Measurements from ENCODE around the gene SUMO3. TPM values are rescaled to one million over a fixed set of nuclear protein-coding genes. Genes with fewer than 3 reads are reported as not detected.
A peak's percentile ranks its signal among the peaks of the same experiment; 100 is the strongest.

SUMO3 gene
- total RNA-seq, 1 donor from 2014 or later, result 131 TPM

GRCh38 chr21:44763050-44763378 lies 54.8 kb downstream of the SUMO3 start:
- no peaks in the 10 kb centered on the region for H3K36me3 ChIP-seq (ENCODE audit: control insufficient read depth, insufficient read depth, low read length)
- no peaks in the 10 kb centered on the region for H3K27me3 ChIP-seq (ENCODE audit: control insufficient read depth, insufficient read depth, low read length)
- no peak for TF ChIP-seq CTCF (IDR thresholded peaks at IDR 0.05; ENCODE audit: insufficient read depth, low read length, severe bottlenecking)
- no peak for DNase-seq (ENCODE audit: low read depth)
- no peak for FAIRE-seq
- no peak overlapping the region for H3K4me3 ChIP-seq (ENCODE audit: low read depth, low read length)

DNA sequence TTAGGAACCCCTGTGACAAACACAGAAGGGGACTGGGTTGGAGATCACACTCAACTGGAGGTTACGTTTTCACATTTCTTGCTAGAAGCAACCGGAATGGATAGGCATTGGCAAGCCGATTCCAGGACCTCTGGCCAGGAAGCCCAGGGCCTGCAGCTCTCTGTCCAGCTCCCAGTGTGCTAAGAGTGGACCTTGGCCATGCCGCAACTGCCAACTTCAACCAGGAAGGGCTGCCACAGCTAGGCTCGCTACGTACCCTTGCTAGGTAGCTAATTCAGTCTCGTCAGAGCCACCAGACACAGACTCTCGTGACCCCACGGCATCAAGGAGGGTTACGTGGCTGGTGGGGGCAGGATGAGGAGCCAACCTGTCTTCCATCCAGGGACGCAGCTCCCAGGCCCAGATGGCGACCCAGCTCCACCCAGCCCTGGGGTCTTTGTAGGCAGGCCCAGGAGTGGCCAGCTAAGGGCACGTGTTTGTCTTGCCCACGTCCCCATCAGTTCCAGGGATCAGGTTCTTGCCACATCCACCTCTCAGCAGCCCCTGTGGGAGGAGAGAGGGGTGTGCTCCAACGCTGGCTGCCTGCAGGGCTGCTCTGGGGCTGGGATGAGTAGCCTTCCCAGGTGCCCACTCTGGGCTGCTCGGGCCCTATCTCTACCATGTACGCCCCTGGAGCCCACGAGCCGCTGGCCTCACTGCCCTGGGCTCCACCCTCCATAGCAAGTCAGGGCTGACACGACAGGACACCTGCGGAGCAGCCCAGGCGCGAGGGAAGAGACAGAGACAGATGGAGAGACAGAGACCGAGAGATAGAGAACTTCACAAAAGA lies 55.4 kb downstream of the SUMO3 start:
- no peak for DNase-seq (ENCODE audit: low read depth)
- no peak for FAIRE-seq
- H3K27me3 ChIP-seq (ENCODE audit: control insufficient read depth, insufficient read depth, low read length), result no peaks in the 10 kb centered on the region
- no peaks in the 10 kb centered on the region for H3K36me3 ChIP-seq (ENCODE audit: control insufficient read depth, insufficient read depth, low read length)
- no peak overlapping the region for H3K4me3 ChIP-seq (ENCODE audit: low read depth, low read length)
- TF ChIP-seq CTCF (IDR thresholded peaks at IDR 0.05; ENCODE audit: insufficient read depth, low read length, severe bottlenecking), result no peak

DNA sequence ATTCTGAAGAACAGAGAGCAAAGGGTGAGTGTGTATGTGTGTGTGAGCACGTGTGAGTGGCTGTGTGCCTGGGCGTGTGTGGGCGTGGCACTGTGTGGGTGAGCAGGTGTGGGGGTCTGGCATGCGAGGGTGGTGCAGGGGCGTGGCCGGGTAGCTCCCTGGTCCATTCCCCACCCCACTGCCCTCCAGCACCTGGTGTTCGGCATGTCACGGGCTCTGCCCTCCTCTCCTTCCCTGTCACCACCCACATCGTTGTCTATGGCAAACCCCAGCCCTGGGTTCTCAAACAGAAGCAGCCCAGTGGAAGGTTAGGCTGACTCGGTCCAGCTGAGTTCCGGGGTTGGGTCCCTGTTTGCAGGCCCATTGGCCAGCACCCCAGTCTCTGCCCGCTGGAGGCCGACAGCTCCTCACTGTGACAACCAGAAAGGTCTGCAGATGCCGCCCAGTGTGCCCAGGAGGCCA lies 56.1 kb downstream of the SUMO3 start:
- no peak for TF ChIP-seq CTCF (IDR thresholded peaks at IDR 0.05; ENCODE audit: insufficient read depth, low read length, severe bottlenecking)
- no peak for FAIRE-seq
- no peaks in the 10 kb centered on the region for H3K27me3 ChIP-seq (ENCODE audit: control insufficient read depth, insufficient read depth, low read length)
- no peak for DNase-seq (ENCODE audit: low read depth)
- no peak overlapping the region for H3K4me3 ChIP-seq (ENCODE audit: low read depth, low read length)
- no peaks in the 10 kb centered on the region for H3K36me3 ChIP-seq (ENCODE audit: control insufficient read depth, insufficient read depth, low read length)

DNA sequence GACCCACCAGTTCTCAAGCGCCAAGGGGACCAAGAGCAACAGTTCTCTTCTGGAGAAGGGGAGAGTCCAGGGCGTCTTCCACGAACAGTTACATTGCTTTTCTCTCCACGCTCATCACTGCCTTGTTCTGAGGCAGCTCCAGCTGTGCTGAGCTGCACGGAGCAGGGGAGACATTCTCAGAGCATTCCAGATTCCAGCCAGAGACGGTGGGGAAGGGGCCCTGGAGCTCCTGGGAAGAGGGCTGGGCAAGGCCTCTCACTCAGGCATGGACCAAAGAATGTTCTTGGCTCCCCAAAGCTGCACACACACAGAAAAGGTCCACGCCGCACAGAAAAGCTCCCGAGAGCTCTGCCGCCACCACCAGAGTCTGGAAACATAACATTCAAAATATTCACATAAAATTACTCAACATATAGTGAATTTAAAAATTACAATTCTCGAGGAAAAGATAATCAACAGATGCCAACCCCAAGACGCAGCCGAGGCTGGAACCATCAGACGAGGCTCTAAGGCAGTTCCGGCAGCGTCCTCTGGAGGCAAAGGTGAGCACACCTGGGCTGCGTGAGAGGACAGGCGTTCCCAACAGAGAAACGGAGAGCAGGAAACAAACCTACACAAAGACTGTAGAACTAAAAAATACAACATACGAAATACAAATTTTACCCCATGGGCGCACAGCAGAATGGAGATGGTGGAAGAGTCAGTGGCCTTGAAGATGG lies 56.7 kb downstream of the SUMO3 start:
- Histone ChIP-seq H3K36me3 (ENCODE audit: control insufficient read depth, insufficient read depth, low read length) (no peaks in the 10 kb centered on the region), H3K27me3 (ENCODE audit: control insufficient read depth, insufficient read depth, low read length) (no peaks in the 10 kb centered on the region), H3K4me3 (ENCODE audit: low read depth, low read length) (no peak overlapping the region)
- DNase-seq (ENCODE audit: low read depth) (peak; percentile 31), FAIRE-seq (no peak)
- TF ChIP-seq CTCF (IDR thresholded peaks at IDR 0.05; ENCODE audit: insufficient read depth, low read length, severe bottlenecking), result peak; percentile 61

DNA sequence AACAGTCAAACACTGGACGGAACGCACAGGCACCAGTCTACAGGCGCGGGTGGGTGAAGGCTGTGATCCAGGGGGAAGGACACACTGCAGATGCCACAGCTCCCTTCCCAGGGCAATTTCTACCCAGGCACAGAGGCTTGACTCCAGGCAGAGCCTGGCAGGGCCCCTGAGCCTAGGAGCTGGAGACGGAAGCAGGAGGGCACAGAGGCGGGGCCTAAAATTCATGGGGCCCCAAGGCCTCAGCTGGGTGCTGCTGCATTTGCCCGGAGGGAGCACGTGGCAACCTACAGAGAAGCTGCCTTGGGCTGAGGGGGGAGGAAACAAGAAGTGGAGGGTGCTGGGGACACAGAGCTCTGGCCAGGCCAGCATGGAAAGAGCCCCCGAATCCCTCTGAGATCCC lies 57.5 kb downstream of the SUMO3 start:
- TF ChIP-seq CTCF (IDR thresholded peaks at IDR 0.05; ENCODE audit: insufficient read depth, low read length, severe bottlenecking), result no peak
- FAIRE-seq (no peak), DNase-seq (ENCODE audit: low read depth) (no peak)
- H3K36me3 ChIP-seq (ENCODE audit: control insufficient read depth, insufficient read depth, low read length), result no peaks in the 10 kb centered on the region
- no peak overlapping the region for H3K4me3 ChIP-seq (ENCODE audit: low read depth, low read length)
- no peaks in the 10 kb centered on the region for H3K27me3 ChIP-seq (ENCODE audit: control insufficient read depth, insufficient read depth, low read length)
